ENCODE measurements around the gene ADAM15. TPM values are rescaled to one million over a fixed set of nuclear protein-coding genes. Genes with fewer than 3 reads are reported as not detected.

The ADAM15 gene
- total and polyA plus RNA-seq, 2 donors (not counting 3 experiments of a cell fraction or from before 2014, with no cell fraction given) = 295 to 299 TPM

- Histone ChIP-seq H2AFZ (ENCODE audit: low read depth, low read length) (no peak overlapping the region), H4K20me1 (replicated peaks; ENCODE audit: control insufficient read depth, extremely low read depth, insufficient read depth, low read length) (no peaks in the 10 kb centered on the region), H3K9me3 (replicated peaks; ENCODE audit: control insufficient read depth, insufficient read depth, low read length) (no peaks in the 10 kb centered on the region), H3K4me1 (ENCODE audit: control insufficient read depth, extremely low read depth, insufficient read depth, low read length) (peaks cover 3% of the 10 kb centered on the region), H3K4me2 (ENCODE audit: insufficient read depth, low read length) (no peak overlapping the region), H3K27me3 (ENCODE audit: control insufficient read depth in 2 of 2, insufficient read depth in 2 of 2, low read length in 2 of 2) (peaks cover 6 to 7% of the 10 kb centered on the region in 2 experiments), H3K36me3 (ENCODE audit: control insufficient read depth in 2 of 2, extremely low read depth in 1 of 2, insufficient read depth in 2 of 2, low read length in 2 of 2) (no peaks in the 10 kb centered on the region), H3K79me2 (ENCODE audit: control insufficient read depth, insufficient read depth, low read length) (no peaks in the 10 kb centered on the region), H3K9me1 (replicated peaks; ENCODE audit: control insufficient read depth, extremely low read depth, insufficient read depth, low read length) (no peaks in the 10 kb centered on the region), H3K27ac (ENCODE audit: insufficient read depth, low read depth, low read length) (no peak overlapping the region), H3K9ac (replicated peaks; ENCODE audit: extremely low read depth, insufficient read depth, low read length) (no peak overlapping the region), H3K4me3 (replicated peaks in 1 of 3; ENCODE audit: insufficient read depth in 1 of 3, low read depth in 1 of 3, low read length in 3 of 3) (no peak overlapping the region)
- CTCF ChIA-PET = interaction anchor here (1.1 to 3.2 kb wide), 3 partner anchors 12 to 64 kb away, joined by 3 to 13 read pairs (median 5); no protein-coding TSS in a partner anchor
- DNase-seq (ENCODE audit: low read depth, low spot score) (no peak), FAIRE-seq (no peak)
- dilution Hi-C loops (cut with MboI; ENCODE audit: extremely low pct_ligation_motif_present, low sequenced_read_pairs) = no loop called here
- POLR2A ChIA-PET = no interaction called here
- intact Hi-C loops (cut with micrococcal nuclease) = no loop called here
- no peak for TF ChIP-seq POLR2A (IDR thresholded peaks at IDR 0.05; ENCODE audit: low read depth, low read length)
- TF ChIP-seq GATA2 (IDR thresholded peaks at IDR 0.05; ENCODE audit: insufficient read depth, insufficient read length, low read depth, low read length) = no peak
- TF ChIP-seq FOS (IDR thresholded peaks at IDR 0.05; ENCODE audit: borderline replicate concordance, insufficient read depth, low read length) = no peak
- no peak for TF ChIP-seq MAX (IDR thresholded peaks at IDR 0.05; ENCODE audit: insufficient read depth, insufficient read length)
- no TSS peak for BruUV-seq (replicated peaks)
These were observed 52.2 kb downstream of the ADAM15 start for GRCh38 chr1:155103325-155103724.

GRCh38 chr1:155104605-155105534, 53.8 kb downstream of the ADAM15 start:
- BruUV-seq (replicated peaks) = no TSS peak
- H3K27ac ChIP-seq (ENCODE audit: insufficient read depth, low read depth, low read length) = no peak overlapping the region
- no peak overlapping the region for H2AFZ ChIP-seq (ENCODE audit: low read depth, low read length)
- H3K9me1 ChIP-seq (replicated peaks; ENCODE audit: control insufficient read depth, extremely low read depth, insufficient read depth, low read length) = no peaks in the 10 kb centered on the region
- peaks cover 3% of the 10 kb centered on the region for H3K4me1 ChIP-seq (ENCODE audit: control insufficient read depth, extremely low read depth, insufficient read depth, low read length)
- no peak for TF ChIP-seq MAX (IDR thresholded peaks at IDR 0.05; ENCODE audit: insufficient read depth, insufficient read length)
- TF ChIP-seq GATA2 (IDR thresholded peaks at IDR 0.05; ENCODE audit: insufficient read depth, insufficient read length, low read depth, low read length) = no peak
- TF ChIP-seq JUN (IDR thresholded peaks at IDR 0.05; ENCODE audit: borderline replicate concordance, insufficient read depth, insufficient read length, low read depth) = no peak
- no peak for TF ChIP-seq MYC (IDR thresholded peaks at IDR 0.05; ENCODE audit: low read depth, low read length)
- TF ChIP-seq POLR2AphosphoS5 (IDR thresholded peaks at IDR 0.05; ENCODE audit: insufficient read depth, low read depth, low read length) = no peak
- no peak for TF ChIP-seq CTCF (IDR thresholded peaks at IDR 0.05; ENCODE audit: extremely low read depth in 1 of 2, insufficient read depth in 1 of 2, low read depth in 1 of 2, low read length in 2 of 2)
- no peak for TF ChIP-seq FOS (IDR thresholded peaks at IDR 0.05; ENCODE audit: borderline replicate concordance, insufficient read depth, low read length)
- no peak for TF ChIP-seq POLR2A (IDR thresholded peaks at IDR 0.05; ENCODE audit: low read depth, low read length)
- no peak for TF ChIP-seq EZH2 (IDR thresholded peaks at IDR 0.05; ENCODE audit: borderline replicate concordance, low read depth, low read length, severe bottlenecking)
- intact Hi-C loops (cut with micrococcal nuclease) (no loop called here), dilution Hi-C loops (cut with MboI; ENCODE audit: extremely low pct_ligation_motif_present, low sequenced_read_pairs) (no loop called here)
- DNase-seq (ENCODE audit: low read depth, low spot score) (peak; percentile 41), FAIRE-seq (peak; percentile 31)
- H3K4me3 ChIP-seq (replicated peaks in 1 of 3; ENCODE audit: insufficient read depth in 1 of 3, low read depth in 1 of 3, low read length in 3 of 3) = no peak overlapping the region
- CTCF ChIA-PET = interaction anchor here (3.2 to 5.9 kb wide), 2 partner anchors 13 to 62 kb away, joined by 13 to 37 read pairs; no protein-coding TSS in a partner anchor
- peaks cover 6 to 9% of the 10 kb centered on the region in 2 experiments for H3K27me3 ChIP-seq (ENCODE audit: control insufficient read depth in 2 of 2, insufficient read depth in 2 of 2, low read length in 2 of 2)
- H3K36me3 ChIP-seq (ENCODE audit: control insufficient read depth in 2 of 2, extremely low read depth in 1 of 2, insufficient read depth in 2 of 2, low read length in 2 of 2) = no peaks in the 10 kb centered on the region
- no peaks in the 10 kb centered on the region for H4K20me1 ChIP-seq (replicated peaks; ENCODE audit: control insufficient read depth, extremely low read depth, insufficient read depth, low read length)
- POLR2A ChIA-PET = no interaction called here
- no peaks in the 10 kb centered on the region for H3K9me3 ChIP-seq (replicated peaks; ENCODE audit: control insufficient read depth, insufficient read depth, low read length)
- H3K79me2 ChIP-seq (ENCODE audit: control insufficient read depth, insufficient read depth, low read length) = no peaks in the 10 kb centered on the region
- H3K9ac ChIP-seq (replicated peaks; ENCODE audit: extremely low read depth, insufficient read depth, low read length) = no peak overlapping the region
- H3K4me2 ChIP-seq (ENCODE audit: insufficient read depth, low read length) = no peak overlapping the region

Measured in endothelial cell of umbilical vein (primary cell).